ENCODE measurements around the gene TIMP2. TPM values are rescaled to one million over a fixed set of nuclear protein-coding genes. Genes with fewer than 3 reads are reported as not detected.

TIMP2 gene
- total RNA-seq, 1 experiment from 2014 or later: 60.5 TPM

DNA sequence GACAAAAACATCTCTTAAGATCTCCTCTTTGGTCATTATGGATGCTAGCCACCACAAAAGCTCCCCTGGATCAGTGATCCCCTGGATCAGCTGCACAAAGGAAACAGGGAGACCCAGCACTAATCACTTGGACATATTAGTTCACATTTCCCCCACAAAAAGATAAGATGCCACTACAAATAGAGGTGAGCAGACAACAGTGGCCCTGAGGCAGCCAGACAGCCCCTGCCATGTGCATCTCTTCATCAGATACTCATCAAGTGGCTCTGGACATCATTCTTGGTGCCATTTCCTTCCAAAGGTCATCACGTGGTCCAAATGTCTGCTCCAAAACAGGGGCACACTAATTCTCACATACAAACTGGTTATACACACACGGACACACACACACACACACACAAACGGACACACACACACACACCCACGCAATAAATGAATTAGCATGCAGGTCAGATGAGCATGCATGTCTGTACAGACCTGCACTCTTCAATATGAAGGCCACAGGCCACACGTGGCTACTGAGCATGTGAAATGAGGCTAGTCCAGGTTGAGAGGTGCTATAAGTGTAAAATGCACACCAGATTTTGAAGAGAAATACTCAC, 88.7 kb downstream of the TIMP2 start:
- TF ChIP-seq EZH2 (IDR thresholded peaks at IDR 0.05; ENCODE audit: borderline replicate concordance, low read depth, low read length, poor library complexity, severe bottlenecking): no peak
- TF ChIP-seq, protein P1, sequence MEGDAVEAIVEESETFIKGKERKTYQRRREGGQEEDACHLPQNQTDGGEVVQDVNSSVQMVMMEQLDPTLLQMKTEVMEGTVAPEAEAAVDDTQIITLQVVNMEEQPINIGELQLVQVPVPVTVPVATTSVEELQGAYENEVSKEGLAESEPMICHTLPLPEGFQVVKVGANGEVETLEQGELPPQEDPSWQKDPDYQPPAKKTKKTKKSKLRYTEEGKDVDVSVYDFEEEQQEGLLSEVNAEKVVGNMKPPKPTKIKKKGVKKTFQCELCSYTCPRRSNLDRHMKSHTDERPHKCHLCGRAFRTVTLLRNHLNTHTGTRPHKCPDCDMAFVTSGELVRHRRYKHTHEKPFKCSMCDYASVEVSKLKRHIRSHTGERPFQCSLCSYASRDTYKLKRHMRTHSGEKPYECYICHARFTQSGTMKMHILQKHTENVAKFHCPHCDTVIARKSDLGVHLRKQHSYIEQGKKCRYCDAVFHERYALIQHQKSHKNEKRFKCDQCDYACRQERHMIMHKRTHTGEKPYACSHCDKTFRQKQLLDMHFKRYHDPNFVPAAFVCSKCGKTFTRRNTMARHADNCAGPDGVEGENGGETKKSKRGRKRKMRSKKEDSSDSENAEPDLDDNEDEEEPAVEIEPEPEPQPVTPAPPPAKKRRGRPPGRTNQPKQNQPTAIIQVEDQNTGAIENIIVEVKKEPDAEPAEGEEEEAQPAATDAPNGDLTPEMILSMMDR (conservative IDR thresholded peaks at IDR 0.05; ENCODE audit: low read depth, low read length): no peak
- H3K27me3 ChIP-seq (replicated peaks; ENCODE audit: insufficient read depth, low read depth, low read length, poor library complexity): no peaks in the 10 kb centered on the region
- peaks cover 64% of the 10 kb centered on the region for H3K36me3 ChIP-seq (ENCODE audit: insufficient read depth, low read length, poor library complexity, severe bottlenecking)
- H3K27ac ChIP-seq (ENCODE audit: low read depth, low read length, poor library complexity, severe bottlenecking): no peak overlapping the region
- no peaks in the 10 kb centered on the region for H3K4me1 ChIP-seq (ENCODE audit: insufficient read depth, low read length, poor library complexity, severe bottlenecking)
- H3K9me3 ChIP-seq (ENCODE audit: low read depth, low read length, poor library complexity, severe bottlenecking): no peaks in the 10 kb centered on the region
- DNase-seq (ENCODE audit: low spot score): no peak
- intact Hi-C loops (cut with micrococcal nuclease; ENCODE audit: unreplicated experiment): no loop called here
- CTCF ChIA-PET: no interaction called here
- BruUV-seq (replicated peaks): no TSS peak
- POLR2A ChIA-PET (ENCODE audit: low non-redundant PET): no interaction called here
- H3K4me3 ChIP-seq (ENCODE audit: low read depth, low read length, poor library complexity, severe bottlenecking): no peak overlapping the region

DNA sequence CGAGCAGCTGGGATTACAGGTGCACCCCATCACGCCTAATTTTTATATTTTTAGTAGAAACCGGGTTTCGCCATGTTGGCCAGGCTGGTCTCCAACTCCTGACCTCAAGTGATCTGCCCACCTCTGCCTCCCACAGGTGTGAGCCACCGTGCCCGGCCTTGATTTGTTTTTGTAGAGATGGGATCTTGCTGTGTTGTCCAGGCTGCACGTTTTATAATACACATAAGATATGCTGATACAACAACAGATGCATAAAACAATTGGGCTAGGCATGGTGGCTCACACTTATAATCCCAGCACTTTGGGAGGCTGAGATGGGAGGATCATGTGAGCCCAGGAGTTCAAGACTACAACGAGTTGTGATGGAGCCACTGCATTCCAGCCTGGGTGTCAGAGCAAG, 90.6 kb downstream of the TIMP2 start:
- Histone ChIP-seq H3K9me3 (ENCODE audit: low read depth, low read length, poor library complexity, severe bottlenecking) (no peaks in the 10 kb centered on the region), H3K4me1 (ENCODE audit: insufficient read depth, low read length, poor library complexity, severe bottlenecking) (no peaks in the 10 kb centered on the region), H3K27me3 (replicated peaks; ENCODE audit: insufficient read depth, low read depth, low read length, poor library complexity) (no peaks in the 10 kb centered on the region), H3K27ac (ENCODE audit: low read depth, low read length, poor library complexity, severe bottlenecking) (no peak overlapping the region), H3K36me3 (ENCODE audit: insufficient read depth, low read length, poor library complexity, severe bottlenecking) (peaks cover 79% of the 10 kb centered on the region), H3K4me3 (ENCODE audit: low read depth, low read length, poor library complexity, severe bottlenecking) (no peak overlapping the region)
- ChIA-PET POLR2A (ENCODE audit: low non-redundant PET) (no interaction called here), CTCF (no interaction called here)
- DNase-seq (ENCODE audit: low spot score): no peak
- no TSS peak for BruUV-seq (replicated peaks)
- no peak for TF ChIP-seq EZH2 (IDR thresholded peaks at IDR 0.05; ENCODE audit: borderline replicate concordance, low read depth, low read length, poor library complexity, severe bottlenecking)
- TF ChIP-seq, protein P1 (conservative IDR thresholded peaks at IDR 0.05; ENCODE audit: low read depth, low read length): no peak
- intact Hi-C loops (cut with micrococcal nuclease; ENCODE audit: unreplicated experiment): no loop called here

DNA sequence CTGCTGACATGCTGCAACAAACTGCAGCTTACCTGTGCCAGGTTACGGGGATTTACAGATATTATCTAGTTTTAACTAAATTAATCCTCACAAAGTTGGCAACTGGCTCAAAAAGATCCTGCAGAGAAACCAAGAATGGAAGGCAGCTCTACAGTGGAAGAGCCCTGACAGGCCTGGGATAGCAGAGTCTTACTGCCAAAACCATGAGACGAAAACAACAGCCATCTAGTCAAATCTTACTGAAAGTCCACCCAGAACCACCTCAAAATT, 92.7 kb downstream of the TIMP2 start:
- H3K4me1 ChIP-seq (ENCODE audit: insufficient read depth, low read length, poor library complexity, severe bottlenecking): no peaks in the 10 kb centered on the region
- no peak for DNase-seq (ENCODE audit: low spot score)
- intact Hi-C loops (cut with micrococcal nuclease; ENCODE audit: unreplicated experiment): no loop called here
- ChIA-PET POLR2A (ENCODE audit: low non-redundant PET) (no interaction called here), CTCF (interaction anchor here (1.1 kb wide), 1 partner anchor 33 kb away, joined by 3 read pairs; no protein-coding TSS in a partner anchor)
- H3K27me3 ChIP-seq (replicated peaks; ENCODE audit: insufficient read depth, low read depth, low read length, poor library complexity): no peaks in the 10 kb centered on the region
- no peak overlapping the region for H3K4me3 ChIP-seq (ENCODE audit: low read depth, low read length, poor library complexity, severe bottlenecking)
- peaks cover 90% of the 10 kb centered on the region for H3K36me3 ChIP-seq (ENCODE audit: insufficient read depth, low read length, poor library complexity, severe bottlenecking)
- no TSS peak for BruUV-seq (replicated peaks)
- H3K27ac ChIP-seq (ENCODE audit: low read depth, low read length, poor library complexity, severe bottlenecking): no peak overlapping the region
- H3K9me3 ChIP-seq (ENCODE audit: low read depth, low read length, poor library complexity, severe bottlenecking): no peaks in the 10 kb centered on the region
- TF ChIP-seq EZH2 (IDR thresholded peaks at IDR 0.05; ENCODE audit: borderline replicate concordance, low read depth, low read length, poor library complexity, severe bottlenecking): no peak
- TF ChIP-seq, protein P1 (conservative IDR thresholded peaks at IDR 0.05; ENCODE audit: low read depth, low read length): no peak

Measured in A673 (cell line).